Mammary epithelial cell (primary cell): ENCODE data around the gene AGAP1.

ENCODE experiments used
- CTCF ChIP-seq, 2 donors: IDR thresholded peaks in 1 of 2; conservative IDR thresholded peaks in 1 of 2; 2 replicates each; pipeline ENCODE4 v1.5.1; 2011 to 2012; ENCODE audit warnings: inconsistent platforms in 2 of 2, low read length in 2 of 2, mild to moderate bottlenecking in 2 of 2, control low read depth in 1 of 2, low read depth in 1 of 2; ENCODE audit not compliant: insufficient read depth in 1 of 2; ENCODE audit errors: extremely low read depth in 1 of 2
- EZH2 ChIP-seq: IDR thresholded peaks from 2 replicates; pipeline ENCODE4 v1.6.1; 2012; ENCODE audit warnings: low read length, inconsistent platforms, borderline replicate concordance

- no peak for TF ChIP-seq CTCF (conservative IDR thresholded peaks at IDR 0.05 in 1 of 2, IDR thresholded peaks at IDR 0.05 in 1 of 2; ENCODE audit: extremely low read depth in 1 of 2, insufficient read depth in 1 of 2, low read depth in 1 of 2, low read length in 2 of 2)
- TF ChIP-seq EZH2, result no peak
Observed at GRCh38 chr2:236017446-236017845, 523.6 kb downstream of the AGAP1 start.
